HG03354 (cell line): ENCODE data around the gene ZNF892.
"Not testable (repeated sequence)": the region's sequence is repeated elsewhere in the genome, so short reads cannot be mapped to it uniquely, and the experiment has no call there.

Experiments
- ATAC-seq: cut with Tn5 transposase; IDR thresholded peaks from one replicate; pipeline ENCODE4 v1.9.1; 2021; ENCODE audit warnings: mild to moderate bottlenecking; ENCODE audit not compliant: unreplicated experiment, poor library complexity, severe bottlenecking

Gene ZNF892

GRCh38 chr2:95215018-95215612, 7.8 kb downstream of the ZNF892 start:
- no peak for ATAC-seq

DNA sequence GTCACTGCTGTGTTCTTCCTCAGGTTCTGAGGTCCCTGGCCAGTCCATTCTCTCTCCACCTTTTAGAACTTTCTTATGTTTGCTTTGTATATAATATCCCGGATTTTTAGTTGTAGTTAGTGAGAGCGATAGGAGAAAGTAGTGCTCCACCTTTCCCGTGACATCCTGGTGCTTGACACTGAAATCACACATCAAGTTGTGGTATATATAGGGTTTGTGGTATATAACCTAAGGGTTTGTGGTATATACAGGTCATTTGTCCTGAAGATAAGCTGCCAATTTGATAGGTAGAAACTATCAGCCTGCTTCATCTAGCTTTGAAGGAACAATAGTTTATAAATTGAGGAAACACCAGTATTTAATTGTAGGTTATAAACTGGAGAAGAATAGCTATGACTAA, 13.1 kb downstream of the ZNF892 start:
- no peak for ATAC-seq

GRCh38 chr2:95225658-95226057, 18.3 kb downstream of the ZNF892 start:
- ATAC-seq: no peak

DNA sequence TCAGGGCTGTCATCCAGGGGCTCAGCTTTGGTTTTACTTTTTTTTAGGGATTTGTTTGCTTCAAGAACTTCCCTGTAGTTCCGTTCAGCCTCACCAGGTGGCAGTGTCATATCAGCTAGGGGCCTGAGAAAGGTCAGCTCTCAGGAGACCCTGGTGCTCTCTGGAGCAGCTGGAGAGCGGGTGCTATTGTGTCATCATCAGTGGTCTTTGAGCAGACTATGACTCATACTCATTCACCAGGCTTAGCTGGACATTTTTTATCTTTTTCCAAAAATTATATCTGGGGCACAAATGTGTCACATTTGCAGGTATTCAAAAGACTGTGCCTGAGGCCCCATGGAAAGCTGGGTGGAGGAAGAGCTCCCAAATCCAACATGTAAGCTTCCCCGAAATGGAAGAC, 24.4 kb downstream of the ZNF892 start:
- ATAC-seq: no peak

GRCh38 chr2:95232232-95232631, 24.9 kb downstream of the ZNF892 start:
- ATAC-seq: no peak

GRCh38 chr2:95234286-95234785, 27.0 kb downstream of the ZNF892 start:
- ATAC-seq: no peak

DNA sequence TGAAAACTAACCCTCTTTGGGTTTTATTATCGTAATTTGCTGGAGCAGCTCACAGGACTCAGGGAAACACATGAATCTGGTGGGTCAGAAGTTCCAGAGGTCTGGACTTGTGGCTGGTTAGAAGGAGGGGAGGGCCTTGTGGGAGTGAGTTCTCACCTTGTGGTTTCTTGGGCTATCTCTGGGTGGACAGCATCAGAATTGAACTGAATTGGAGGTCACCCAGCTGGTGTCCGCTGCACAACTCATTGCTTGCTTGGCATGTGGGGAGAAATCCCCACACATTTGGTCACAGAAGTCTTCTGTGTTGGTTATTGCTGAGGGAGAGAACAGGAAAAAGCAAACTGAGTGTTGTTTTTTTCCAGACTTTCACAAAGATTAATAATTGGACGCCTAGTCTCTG, 27.5 kb downstream of the ZNF892 start:
- no peak for ATAC-seq

DNA sequence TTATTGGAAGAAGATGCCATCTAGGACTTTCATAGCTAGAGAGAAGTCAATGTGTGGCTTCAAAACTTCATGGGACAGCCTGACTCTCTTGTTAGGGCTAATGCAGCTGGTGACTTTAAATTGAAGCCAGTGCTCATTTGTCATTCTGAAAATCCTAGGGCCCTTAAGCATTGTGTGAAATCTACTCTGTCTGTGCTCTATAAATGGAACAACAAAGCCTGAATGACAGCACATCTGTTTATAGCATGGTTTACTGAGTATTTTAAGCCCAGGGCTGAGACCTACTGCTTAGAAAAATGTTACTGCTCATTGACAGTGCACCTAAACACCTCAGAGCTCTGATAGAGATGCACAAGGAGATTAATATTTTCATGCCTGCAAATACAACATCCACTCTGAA, 30.8 kb downstream of the ZNF892 start:
- no peak for ATAC-seq

DNA sequence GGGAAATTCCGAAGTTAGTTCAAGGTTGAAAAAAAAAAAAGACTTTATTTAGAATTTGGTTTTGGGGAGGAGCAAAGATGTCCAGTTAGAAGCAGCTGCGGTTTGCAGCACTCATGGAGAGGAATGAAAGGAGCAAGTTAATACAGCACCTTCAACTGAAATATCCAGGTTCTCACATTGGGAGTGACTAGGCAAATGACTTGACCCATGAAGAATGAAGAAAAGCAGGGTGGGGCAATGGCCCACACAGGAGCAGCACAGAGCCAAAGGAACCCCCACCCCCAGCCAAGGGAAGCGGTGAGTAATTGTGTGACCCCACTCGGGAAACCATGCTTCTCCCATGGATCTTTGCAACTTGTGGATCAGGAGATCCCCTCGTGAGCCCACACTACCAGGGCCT, 32.8 kb downstream of the ZNF892 start:
- no peak for ATAC-seq

- ATAC-seq: no peak
Observed at GRCh38 chr2:95240556-95240955, 33.2 kb downstream of the ZNF892 start.

DNA sequence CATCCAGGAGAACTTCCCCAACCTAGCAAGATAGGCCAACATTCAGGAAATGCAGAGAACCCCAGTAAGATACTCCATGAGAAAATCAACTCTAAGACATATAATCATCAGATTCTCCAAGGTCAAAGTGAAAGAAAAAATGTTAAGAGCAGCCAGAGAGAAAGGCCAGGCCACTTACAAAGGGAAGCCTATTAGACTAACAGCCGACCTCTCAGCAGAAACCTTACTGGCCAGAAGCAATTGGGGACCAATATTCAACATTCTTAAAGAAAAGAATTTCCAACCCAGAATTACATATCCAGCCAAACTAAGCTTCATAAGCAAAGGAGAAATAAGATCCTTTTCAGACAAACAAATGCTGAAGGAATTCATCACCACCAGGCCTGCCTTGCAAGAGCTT, 34.8 kb downstream of the ZNF892 start:
- not testable (repeated sequence) for ATAC-seq
